ENCODE data around the gene RAD23B. TPM values are rescaled to one million over a fixed set of nuclear protein-coding genes. Genes with fewer than 3 reads are reported as not detected.

Gene RAD23B
- total and polyA plus RNA-seq, 2 of the 13 experiments (the other 11 are each of a cell fraction or from before 2014, with no cell fraction given) = 133 to 156 TPM

DNA sequence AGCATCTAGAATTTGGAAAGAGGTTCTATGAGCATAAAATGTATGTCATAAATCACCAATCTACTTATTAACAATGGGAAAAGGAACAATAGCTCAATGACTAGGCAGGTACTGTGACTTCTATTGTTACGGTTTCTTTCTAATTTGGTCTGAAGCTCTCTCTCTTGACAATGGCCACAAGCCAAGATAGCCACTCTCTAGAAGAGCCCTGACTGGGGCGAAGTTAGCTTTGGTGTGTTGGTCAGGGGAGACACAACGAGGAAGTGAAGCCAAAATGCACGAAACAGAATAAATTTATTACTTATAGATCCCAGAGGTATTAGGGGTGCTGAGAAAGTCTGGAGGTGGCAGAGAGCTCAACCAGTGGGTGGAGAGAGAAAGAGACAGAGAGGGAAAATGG lies 9.4 kb upstream of the RAD23B start:
- FAIRE-seq (no peak), ATAC-seq (no peak), DNase-seq (ENCODE audit: low spot score) (no peak)
- H3K27ac ChIP-seq (ENCODE audit: extremely low read length, insufficient read depth, low read length) = no peak overlapping the region
- H3K27me3 ChIP-seq (ENCODE audit: control insufficient read depth in 1 of 2, insufficient read depth in 2 of 2, low read length in 2 of 2) = no peaks in the 10 kb centered on the region
- H3K79me2 ChIP-seq (ENCODE audit: insufficient read depth, low read length) = no peaks in the 10 kb centered on the region
- 97% methylated on average over 4 of the region's 4 CpGs for WGBS (ENCODE audit: low lambda C conversion rate)
- no peak overlapping the region for H2AFZ ChIP-seq (ENCODE audit: low read length)
- H3K4me1 ChIP-seq (ENCODE audit: insufficient read depth, low read length) = peaks cover 43% of the 10 kb centered on the region
- CTCF ChIA-PET (ENCODE audit: low intra/inter-chr PET ratio, low total read pairs) = no interaction called here
- no peak overlapping the region for H3K4me2 ChIP-seq (ENCODE audit: low read depth, low read length)
- no peaks in the 10 kb centered on the region for H3K36me3 ChIP-seq (replicated peaks in 1 of 2; ENCODE audit: control insufficient read depth in 1 of 2, insufficient read depth in 2 of 2, low read length in 2 of 2)
- in situ Hi-C loops (cut with HindIII; ENCODE audit: extremely low pct_ligation_motif_present, low pct_unique_long_range_greater_than_20kb) (no loop called here), intact Hi-C loops (cut with micrococcal nuclease; ENCODE audit: unreplicated experiment) (no loop called here)
- no peaks in the 10 kb centered on the region for H3K9me3 ChIP-seq (ENCODE audit: low read length)
- POLR2A ChIA-PET = no interaction called here
- no peaks in the 10 kb centered on the region for H4K20me1 ChIP-seq (ENCODE audit: insufficient read depth, low read length)
- no peak for TF ChIP-seq HHEX (CRISPR knock-in tag; IDR thresholded peaks at IDR 0.05)
- no peak overlapping the region for H3K9ac ChIP-seq (ENCODE audit: insufficient read depth, low read depth, low read length)
- no peak overlapping the region for H3K4me3 ChIP-seq (replicated peaks in 1 of 3; ENCODE audit: insufficient read depth in 1 of 3, low read depth in 2 of 3, low read length in 3 of 3)
- no TSS peak for BruUV-seq (replicated peaks)

DNA sequence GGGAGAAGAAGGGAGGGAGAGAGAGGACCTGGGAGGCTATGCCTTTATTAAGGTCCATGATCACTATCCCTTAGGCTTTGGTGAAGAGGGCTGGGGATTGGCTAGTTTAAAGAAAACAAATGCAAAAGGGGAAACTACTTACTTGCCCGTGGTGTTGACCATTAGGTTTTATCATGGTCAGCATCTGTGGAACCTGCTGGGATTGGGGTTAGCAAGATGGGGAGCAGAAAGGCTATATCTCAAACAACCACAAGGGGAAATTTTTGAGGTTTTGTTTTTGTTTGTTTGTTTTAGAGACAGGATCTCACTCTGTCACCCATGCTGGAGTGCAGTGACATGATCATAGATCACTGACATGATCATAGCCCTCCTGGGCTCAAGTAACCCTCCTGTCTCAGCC lies 9.0 kb upstream of the RAD23B start:
- no peaks in the 10 kb centered on the region for H3K79me2 ChIP-seq (ENCODE audit: insufficient read depth, low read length)
- no peaks in the 10 kb centered on the region for H4K20me1 ChIP-seq (ENCODE audit: insufficient read depth, low read length)
- no peak overlapping the region for H3K4me2 ChIP-seq (ENCODE audit: low read depth, low read length)
- no TSS peak for BruUV-seq (replicated peaks)
- H3K27me3 ChIP-seq (ENCODE audit: control insufficient read depth in 1 of 2, insufficient read depth in 2 of 2, low read length in 2 of 2) = no peaks in the 10 kb centered on the region
- ChIA-PET POLR2A (no interaction called here), CTCF (ENCODE audit: low intra/inter-chr PET ratio, low total read pairs) (no interaction called here)
- WGBS (ENCODE audit: low lambda C conversion rate) = 89% methylated on average over 1 of the region's 1 CpG
- H3K27ac ChIP-seq (ENCODE audit: extremely low read length, insufficient read depth, low read length) = no peak overlapping the region
- intact Hi-C loops (cut with micrococcal nuclease; ENCODE audit: unreplicated experiment) = no loop called here
- no peak for DNase-seq (ENCODE audit: low spot score)
- no peak overlapping the region for H3K9ac ChIP-seq (ENCODE audit: insufficient read depth, low read depth, low read length)
- in situ Hi-C loops (cut with HindIII; ENCODE audit: extremely low pct_ligation_motif_present, low pct_unique_long_range_greater_than_20kb) = no loop called here
- TF ChIP-seq CBX5 (CRISPR knock-in tag; IDR thresholded peaks at IDR 0.05; ENCODE audit: borderline replicate concordance) (no peak), TEF (CRISPR knock-in tag; IDR thresholded peaks at IDR 0.05) (no peak), ZNF780A (CRISPR knock-in tag; IDR thresholded peaks at IDR 0.05) (no peak), TCF7L2 (IDR thresholded peaks at IDR 0.05; ENCODE audit: low read depth, low read length) (no peak), ZNF18 (CRISPR knock-in tag; IDR thresholded peaks at IDR 0.05; ENCODE audit: insufficient replicate concordance) (no peak), XRCC5 (optimal IDR thresholded peaks at IDR 0.05; ENCODE audit: low read length) (no peak)
- H2AFZ ChIP-seq (ENCODE audit: low read length) = no peak overlapping the region
- no peaks in the 10 kb centered on the region for H3K9me3 ChIP-seq (ENCODE audit: low read length)
- ATAC-seq = peak; percentile 45
- no peaks in the 10 kb centered on the region for H3K36me3 ChIP-seq (replicated peaks in 1 of 2; ENCODE audit: control insufficient read depth in 1 of 2, insufficient read depth in 2 of 2, low read length in 2 of 2)
- H3K4me3 ChIP-seq (replicated peaks in 1 of 3; ENCODE audit: insufficient read depth in 1 of 3, low read depth in 2 of 3, low read length in 3 of 3) = no peak overlapping the region
- FAIRE-seq = no peak
- H3K4me1 ChIP-seq (ENCODE audit: insufficient read depth, low read length) = peaks cover 38% of the 10 kb centered on the region

All from HepG2 (cell line).